Posterior vena cava (tissue), 2 donors: ENCODE measurements around the gene ABLIM2. TPM values are rescaled to one million over a fixed set of nuclear protein-coding genes. Genes with fewer than 3 reads are reported as not detected.
A peak's percentile ranks its signal among the peaks of the same experiment; 100 is the strongest.
"Not testable (repeated sequence)": the region's sequence is repeated elsewhere in the genome, so short reads cannot be mapped to it uniquely, and the experiment has no call there.

Experiments used
- DNase-seq: peaks from one replicate; pipeline ENCODE4 v3.0.0-alpha.2; 2020; ENCODE audit warnings: low spot score
- intact Hi-C, 2 donors: fragments of 100-400 bp; cut with DNase I; formaldehyde crosslinking; loops; one replicate each; pipeline versions ENCODE4 v1.14.1 to v1.14.2; 2022 to 2023
- total RNA-seq, 2 donors: library from RNA; stranded (reverse); fragmentation: NEBNext Ultra II Directional; extraction: Animal tissue kit (Norgen Biotek cat#: 25700); gene quantifications; one replicate each; pipeline ENCODE4 v1.2.1, GENCODE V29; 2021
- donor health status: DM: yes; HTN: yes; CAD: no.
- donor health status: DM: yes; HTN: yes; CAD: no.

The ABLIM2 gene
- total RNA-seq, 2 donors from 2014 or later, result 11.7 to 23.8 TPM

- intact Hi-C loops, result no loop called here
- DNase-seq, result peak; percentile 90
These were observed 202.3 kb downstream of the ABLIM2 start for GRCh38 chr4:7956270-7956808.

DNA sequence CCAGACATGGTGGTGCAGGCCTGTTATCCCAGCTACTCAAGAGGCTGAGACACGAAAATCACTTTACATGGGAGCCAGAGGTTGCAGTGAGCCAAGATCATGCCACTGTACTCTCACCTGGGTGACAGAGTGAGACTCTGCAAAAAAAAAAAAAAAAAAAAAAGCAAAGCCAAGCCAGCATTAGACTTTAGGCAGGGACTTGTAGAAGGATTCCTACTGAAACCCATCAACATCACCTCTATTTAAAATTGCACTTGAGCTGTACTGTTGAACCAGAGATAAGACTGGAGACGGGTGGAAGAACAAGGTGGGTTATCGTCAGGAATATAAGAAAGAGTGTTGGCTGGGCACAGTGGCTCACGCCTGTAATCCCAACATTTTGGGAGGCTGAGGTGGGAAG is 203.2 kb downstream of the ABLIM2 start:
- DNase-seq, result no peak
- intact Hi-C loops, result no loop called here

- DNase-seq, result peak; percentile 8
- intact Hi-C loops, result no loop called here
These were observed 206.0 kb downstream of the ABLIM2 start for GRCh38 chr4:7952615-7953014.

DNA sequence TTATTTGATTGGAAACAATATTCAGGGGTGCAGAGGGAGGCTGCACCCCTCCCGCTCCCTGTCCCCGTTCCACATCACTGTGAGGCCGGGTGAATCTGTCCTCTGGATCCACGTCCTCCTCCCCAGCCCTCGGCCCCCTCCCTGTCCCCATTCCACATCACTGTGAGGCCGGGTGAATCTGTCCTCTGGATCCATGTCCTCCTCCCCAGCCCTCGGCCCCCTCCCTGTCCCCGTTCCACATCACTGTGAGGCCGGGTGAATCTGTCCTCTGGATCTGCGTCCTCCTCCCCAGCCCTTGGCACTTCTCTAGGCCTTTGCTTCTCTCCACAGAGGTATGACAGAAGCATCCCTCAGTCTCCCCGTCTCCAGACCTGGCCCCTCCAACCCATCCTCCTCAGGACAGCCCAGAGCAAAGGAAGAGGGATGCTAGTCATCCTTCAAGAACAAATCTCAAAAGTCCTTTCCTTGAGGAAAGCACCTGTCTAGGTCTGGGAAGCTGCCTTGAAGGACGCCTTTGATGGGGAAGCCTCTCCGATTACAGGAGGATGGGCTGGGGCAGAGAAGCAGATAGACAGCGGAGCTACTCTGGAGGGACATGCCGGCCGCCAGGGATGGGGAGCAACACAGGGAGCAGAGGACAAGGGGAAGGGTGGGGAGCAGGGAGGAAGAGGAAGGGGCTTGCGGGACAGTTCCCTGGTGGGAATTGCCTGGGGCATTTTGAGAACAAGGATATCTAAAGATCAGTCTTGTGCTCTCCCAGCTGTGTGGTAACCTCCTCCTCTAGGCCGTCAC is 208.1 kb downstream of the ABLIM2 start:
- intact Hi-C loops, result no loop called here
- peak; percentile 62 for DNase-seq

DNA sequence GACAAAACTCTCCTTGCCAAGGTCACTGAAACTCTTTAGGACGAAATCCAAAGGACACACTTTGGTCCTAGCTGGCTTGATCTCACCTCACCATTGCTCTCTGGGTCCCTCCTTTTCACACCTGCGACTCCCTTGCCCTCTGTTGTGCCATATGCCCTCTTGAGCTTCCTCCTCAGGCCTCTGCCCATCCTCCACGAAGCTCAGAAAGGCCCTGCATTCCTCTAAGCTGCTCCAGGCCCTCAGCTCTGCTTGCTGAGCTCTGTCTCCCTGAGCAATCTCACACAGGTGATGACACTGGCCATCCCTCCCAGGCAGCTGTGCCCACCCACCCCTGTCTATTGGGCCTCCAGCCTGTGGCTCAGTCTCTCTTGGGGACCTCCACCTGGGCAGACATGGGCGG is 208.9 kb downstream of the ABLIM2 start:
- peak; percentile 48 for DNase-seq
- intact Hi-C loops, result no loop called here

- intact Hi-C loops, result no loop called here
- DNase-seq, result peak; percentile 4
These were observed 210.7 kb downstream of the ABLIM2 start for GRCh38 chr4:7947927-7948326.

DNA sequence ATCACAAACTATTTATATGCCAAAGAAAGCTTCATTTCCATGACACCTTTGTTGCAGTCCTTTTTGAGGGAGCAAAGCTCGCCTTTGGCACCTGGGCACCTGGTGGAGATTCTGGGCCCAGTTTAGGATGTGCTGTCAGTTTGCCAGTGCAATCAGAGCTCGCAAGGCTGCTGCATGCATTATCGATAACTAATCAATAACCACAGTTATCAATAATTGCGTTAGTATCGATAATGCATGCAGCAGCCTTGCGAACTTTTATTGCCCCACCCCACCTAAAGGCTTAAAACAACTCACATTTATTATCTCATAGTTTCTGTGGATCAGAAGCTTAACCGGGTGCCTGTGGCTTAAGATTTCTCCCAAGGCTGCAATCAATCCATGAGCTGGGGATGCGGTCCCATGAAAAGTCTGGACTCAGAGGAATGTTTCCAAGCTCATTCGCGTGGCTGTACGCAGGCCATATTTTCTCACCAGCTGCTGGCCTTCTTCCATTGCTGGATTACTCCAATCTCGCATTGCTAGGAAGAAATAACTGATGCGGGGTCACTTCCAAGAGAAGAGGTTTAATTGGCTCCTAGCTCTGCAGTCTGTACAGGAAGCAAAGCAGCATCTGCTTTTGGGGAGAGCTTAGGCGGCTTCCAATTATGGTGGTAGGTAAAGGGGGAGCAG is 212.8 kb downstream of the ABLIM2 start:
- peak; percentile 76 for DNase-seq
- intact Hi-C loops, result no loop called here

DNA sequence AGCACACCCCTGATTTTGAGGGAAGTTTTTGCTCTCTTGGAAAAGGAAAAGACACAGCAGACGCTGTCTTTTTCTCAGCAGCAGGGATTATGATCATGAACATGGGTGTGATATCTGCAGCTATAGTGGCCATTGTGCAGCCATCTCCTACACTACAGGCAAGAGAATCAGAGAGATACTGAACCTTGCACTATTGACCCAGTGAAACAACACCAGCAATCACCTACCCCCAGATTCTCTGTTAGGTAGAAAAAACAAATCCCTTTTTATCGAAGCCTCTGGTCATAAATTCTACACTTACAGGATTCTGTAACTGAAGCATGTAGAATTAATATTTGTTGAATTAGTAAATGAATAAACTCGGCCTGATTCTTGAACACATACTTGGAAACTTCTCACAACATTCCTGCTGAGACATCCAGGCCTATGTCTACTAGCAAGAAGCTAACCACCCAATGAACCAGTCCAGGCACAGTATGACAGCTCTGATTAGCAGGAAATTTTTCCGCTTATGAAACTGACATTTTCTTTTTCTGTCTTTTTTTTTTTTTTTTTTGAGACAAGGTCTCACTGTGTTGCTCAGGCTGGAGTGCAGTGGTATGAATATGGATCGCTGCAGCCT is 213.9 kb downstream of the ABLIM2 start:
- intact Hi-C loops, result no loop called here
- DNase-seq, result peak; percentile 0

DNA sequence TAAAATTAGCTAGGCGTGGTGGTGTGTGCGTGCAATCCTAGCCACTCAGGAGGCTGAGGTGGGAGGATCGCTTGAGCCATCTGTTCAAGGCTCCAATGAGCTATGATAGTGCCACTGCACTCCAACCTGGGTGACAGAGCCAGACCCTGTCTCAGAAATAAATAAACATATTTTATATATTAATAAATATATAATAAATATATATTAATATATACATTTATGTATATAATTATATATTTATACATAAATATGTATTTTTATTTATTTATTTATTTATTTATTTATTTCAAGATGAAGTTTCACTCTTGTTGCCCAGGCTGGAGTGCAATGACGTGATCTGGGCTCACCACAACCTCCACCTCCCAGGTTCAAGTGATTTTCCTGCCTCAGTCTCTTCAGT is 214.9 kb downstream of the ABLIM2 start:
- DNase-seq, result peak; percentile 12
- intact Hi-C loops, result not testable (repeated sequence)

DNA sequence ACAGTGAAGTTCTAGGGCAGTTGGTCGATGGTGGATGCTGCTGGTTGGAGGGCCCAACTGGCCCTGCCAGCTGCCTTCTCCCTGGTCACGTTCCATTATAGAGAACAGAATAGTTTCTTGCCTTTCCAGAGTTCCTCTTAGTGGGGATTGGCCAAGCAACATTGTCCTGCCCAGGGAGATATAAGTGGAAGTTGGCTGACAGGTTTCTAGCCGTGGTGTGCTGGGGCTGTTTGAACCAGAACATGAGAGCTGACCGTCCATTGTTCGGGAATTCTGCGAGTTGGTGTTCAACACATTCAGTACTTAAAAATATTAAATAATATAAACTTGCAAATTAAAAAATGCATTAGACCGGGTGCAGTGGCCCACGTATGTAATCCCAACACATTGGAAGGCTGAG is 215.4 kb downstream of the ABLIM2 start:
- intact Hi-C loops, result no loop called here
- peak; percentile 25 for DNase-seq

- intact Hi-C loops, result no loop called here
- DNase-seq, result peak; percentile 59
These were observed 216.6 kb downstream of the ABLIM2 start for GRCh38 chr4:7941965-7942496.

GRCh38 chr4:7941111-7941964 is 217.3 kb downstream of the ABLIM2 start:
- intact Hi-C loops, result no loop called here
- peak; percentile 47 for DNase-seq

DNA sequence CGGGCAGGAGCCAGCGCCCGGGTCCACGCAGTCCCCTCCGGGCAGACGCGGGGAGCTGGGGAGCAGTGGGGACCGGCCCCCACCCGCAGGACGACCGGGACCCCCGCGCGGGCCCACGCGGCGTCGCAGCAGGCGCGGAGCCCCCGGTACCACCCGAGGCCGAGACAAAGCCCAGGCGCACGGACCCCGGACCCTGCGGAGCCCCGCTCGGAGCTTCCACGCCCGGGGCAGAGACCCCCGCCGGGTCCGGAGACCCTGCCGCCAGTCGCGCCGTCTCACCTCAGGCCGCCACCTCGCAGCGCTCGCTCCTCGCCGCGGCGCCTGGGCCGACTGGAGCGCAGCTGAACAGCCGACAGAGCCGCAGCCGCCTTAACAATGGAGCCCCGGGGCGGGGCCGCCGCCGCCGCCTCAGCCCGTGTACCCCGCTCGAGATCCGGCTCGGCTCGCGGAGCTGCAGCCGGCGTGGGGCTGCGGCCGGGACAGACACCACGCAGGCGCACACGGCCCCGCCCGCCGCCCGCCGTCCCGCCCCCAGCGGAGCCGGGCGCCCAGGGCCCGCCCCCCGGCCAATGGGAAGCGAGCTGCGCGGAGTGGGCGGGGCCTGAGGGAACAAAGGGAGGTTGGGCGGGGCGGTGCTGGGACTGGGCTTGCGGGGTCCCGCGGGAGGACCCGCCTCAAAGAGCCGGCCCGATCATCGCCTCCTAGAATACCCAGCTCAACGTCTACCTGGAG is 219.1 kb downstream of the ABLIM2 start, which contains the start of gene AFAP1:
Gene AFAP1, minus strand, starts transcription at position 485 of the 732 bp plus-strand sequence. CDS start 67,783 bp downstream, outside the sequence.
- DNase-seq, result peak; percentile 93
- intact Hi-C loops, result no loop called here

DNA sequence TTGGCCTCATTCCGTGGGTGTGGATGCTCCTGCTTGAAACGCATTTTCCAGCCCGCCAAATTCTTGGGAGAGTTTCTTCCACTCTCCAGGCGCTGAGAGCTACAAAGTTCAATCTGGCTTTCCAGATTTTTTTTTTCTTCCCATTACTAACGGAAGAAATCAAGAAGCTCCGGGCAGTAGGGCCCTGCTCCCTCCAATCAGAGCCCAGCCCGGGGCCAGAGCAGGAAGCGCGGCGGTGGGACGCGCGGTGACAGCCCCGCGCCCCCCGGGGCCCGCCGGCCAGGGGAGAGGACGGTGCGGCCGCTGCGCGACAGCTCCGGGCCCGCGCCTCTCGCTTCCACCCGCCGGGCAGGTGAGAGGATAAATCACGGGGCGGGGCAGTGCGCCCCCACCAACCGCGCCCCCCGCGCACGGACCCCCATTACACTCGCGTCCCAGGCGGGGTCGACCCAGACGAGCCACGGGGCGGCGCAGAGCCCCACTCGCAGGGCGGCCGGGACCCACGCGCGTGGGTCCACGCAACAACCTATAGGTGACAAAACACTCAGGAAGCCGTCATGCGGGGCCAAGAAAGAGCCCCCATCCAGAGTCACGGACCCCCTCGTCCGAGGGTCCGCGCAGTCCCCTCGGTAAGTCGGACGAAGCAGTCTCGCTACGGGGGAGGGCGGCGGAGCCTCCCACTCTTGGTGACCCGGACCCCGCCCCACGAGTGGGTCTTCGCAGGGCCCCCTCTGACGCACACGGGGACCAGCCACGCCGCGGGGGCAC is 219.8 kb downstream of the ABLIM2 start:
- DNase-seq, result peak; percentile 81
- intact Hi-C loops, result no loop called here

- no peak for DNase-seq
- intact Hi-C loops, result no loop called here
These were observed 220.4 kb downstream of the ABLIM2 start for GRCh38 chr4:7938266-7938608.

- no peak for DNase-seq
- intact Hi-C loops, result no loop called here
These were observed 221.6 kb downstream of the ABLIM2 start for GRCh38 chr4:7937006-7937405.

GRCh38 chr4:7933651-7934510 is 224.7 kb downstream of the ABLIM2 start:
- no peak for DNase-seq
- intact Hi-C loops, result no loop called here
